ENCODE results near the gene KCMF1.

KCMF1 gene

GRCh38 chr2:85087541-85087940, 116.6 kb downstream of the KCMF1 start:
- no peak for DNase-seq

GRCh38 chr2:85088921-85089320, 118.0 kb downstream of the KCMF1 start:
- no peak for DNase-seq

GRCh38 chr2:85089585-85089984, 118.6 kb downstream of the KCMF1 start:
- DNase-seq = no peak

- DNase-seq = no peak
Observed at GRCh38 chr2:85091838-85092237, 120.9 kb downstream of the KCMF1 start.

GRCh38 chr2:85095094-85095493, 124.1 kb downstream of the KCMF1 start:
- DNase-seq = no peak

GRCh38 chr2:85096616-85097015, 125.7 kb downstream of the KCMF1 start:
- DNase-seq = no peak

- DNase-seq = no peak
Observed at GRCh38 chr2:85104228-85104627, 133.3 kb downstream of the KCMF1 start.

- DNase-seq = no peak
Observed at GRCh38 chr2:85106489-85107180, 135.7 kb downstream of the KCMF1 start.

Measured in KG1 (cell line).